Measurements from ENCODE around the gene LINGO4.

GRCh38 chr1:151783796-151784195 is 21.4 kb downstream of the LINGO4 start:
- TF ChIP-seq CTCF (conservative IDR thresholded peaks at IDR 0.05; ENCODE audit: low read length) (no peak), EZH2phosphoT487 (IDR thresholded peaks at IDR 0.05; ENCODE audit: borderline replicate concordance) (no peak)

All from Loucy (cell line).